Stimulated activated CD4-positive, alpha-beta T cell treated with anti-CD3 and anti-CD28 coated beads, Interleukin-4, amount 100 ng/mL, for 48 hours (primary cell): Measurements from ENCODE around the gene USP17L21.
"Not testable (repeated sequence)": the region's sequence is repeated elsewhere in the genome, so short reads cannot be mapped to it uniquely, and the experiment has no call there.

Source experiments
- DNase-seq, 2 donors: peaks; one replicate each; pipeline ENCODE4 v3.0.0-alpha.2; 2020; ENCODE audit warnings: low read depth in 2 of 2

The USP17L21 gene, protein sequence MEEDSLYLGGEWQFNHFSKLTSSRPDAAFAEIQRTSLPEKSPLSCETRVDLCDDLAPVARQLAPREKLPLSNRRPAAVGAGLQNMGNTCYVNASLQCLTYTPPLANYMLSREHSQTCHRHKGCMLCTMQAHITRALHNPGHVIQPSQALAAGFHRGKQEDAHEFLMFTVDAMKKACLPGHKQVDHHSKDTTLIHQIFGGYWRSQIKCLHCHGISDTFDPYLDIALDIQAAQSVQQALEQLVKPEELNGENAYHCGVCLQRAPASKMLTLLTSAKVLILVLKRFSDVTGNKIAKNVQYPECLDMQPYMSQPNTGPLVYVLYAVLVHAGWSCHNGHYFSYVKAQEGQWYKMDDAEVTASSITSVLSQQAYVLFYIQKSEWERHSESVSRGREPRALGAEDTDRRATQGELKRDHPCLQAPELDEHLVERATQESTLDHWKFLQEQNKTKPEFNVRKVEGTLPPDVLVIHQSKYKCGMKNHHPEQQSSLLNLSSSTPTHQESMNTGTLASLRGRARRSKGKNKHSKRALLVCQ

DNA sequence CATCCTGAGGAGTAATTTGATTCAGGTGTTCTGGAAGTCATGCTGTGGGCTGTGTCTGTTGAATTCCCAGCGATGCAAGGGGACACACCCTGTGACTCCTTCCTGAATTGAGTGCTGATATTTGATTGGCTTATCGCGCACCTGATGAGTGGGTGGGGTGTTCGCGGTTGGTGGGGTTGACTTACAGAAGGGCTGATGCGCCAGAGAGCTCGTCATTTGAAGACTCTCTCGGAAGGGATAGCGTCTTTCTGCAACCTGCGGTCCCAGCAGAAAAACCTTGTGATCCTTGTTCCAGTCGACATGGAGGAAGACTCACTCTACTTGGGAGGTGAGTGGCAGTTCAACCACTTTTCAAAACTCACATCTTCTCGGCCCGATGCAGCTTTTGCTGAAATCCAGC, at the start of gene USP17L21:
Gene USP17L21 (plus strand): TSS at position 301 of the 400 bp plus-strand sequence. CDS start 0 bp downstream, at position 301.
- DNase-seq = not testable (repeated sequence)

DNA sequence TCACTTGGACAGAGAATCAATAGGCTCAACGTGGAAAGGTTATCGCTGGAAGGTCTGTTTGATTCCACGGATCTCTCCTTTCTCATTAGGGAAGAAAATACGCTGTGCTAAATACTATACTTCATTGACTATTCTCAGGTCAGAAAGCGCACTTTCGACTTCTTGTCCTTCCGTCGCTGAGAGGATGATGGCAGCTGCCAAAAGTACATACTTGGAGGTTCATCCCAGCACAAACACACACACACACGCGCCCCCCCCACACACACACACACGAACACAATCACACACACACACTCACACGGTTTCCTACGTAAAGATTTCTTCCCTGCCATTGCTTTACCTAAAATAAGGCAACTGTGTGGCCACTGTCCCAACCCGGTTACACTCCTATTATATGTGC, 48.0 kb upstream of the USP17L21 start:
- not testable (repeated sequence) for DNase-seq

DNA sequence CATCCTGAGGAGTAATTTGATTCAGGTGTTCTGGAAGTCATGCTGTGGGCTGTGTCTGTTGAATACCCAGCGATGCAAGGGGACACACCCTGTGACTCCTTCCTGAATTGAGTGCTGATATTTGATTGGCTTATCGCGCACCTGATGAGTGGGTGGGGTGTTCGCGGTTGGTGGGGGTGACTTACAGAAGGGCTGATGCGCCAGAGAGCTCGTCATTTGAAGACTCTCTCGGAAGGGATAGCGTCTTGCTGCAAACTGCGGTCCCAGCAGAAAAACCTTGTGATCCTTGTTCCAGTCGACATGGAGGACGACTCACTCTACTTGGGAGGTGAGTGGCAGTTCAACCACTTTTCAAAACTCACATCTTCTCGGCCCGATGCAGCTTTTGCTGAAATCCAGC, 47.6 kb upstream of the USP17L21 start, which contains the start of gene USP17L11:
Gene USP17L11 (plus strand): TSS at position 301 of the 400 bp plus-strand sequence. CDS start 0 bp downstream, at position 301.
- DNase-seq = not testable (repeated sequence)

DNA sequence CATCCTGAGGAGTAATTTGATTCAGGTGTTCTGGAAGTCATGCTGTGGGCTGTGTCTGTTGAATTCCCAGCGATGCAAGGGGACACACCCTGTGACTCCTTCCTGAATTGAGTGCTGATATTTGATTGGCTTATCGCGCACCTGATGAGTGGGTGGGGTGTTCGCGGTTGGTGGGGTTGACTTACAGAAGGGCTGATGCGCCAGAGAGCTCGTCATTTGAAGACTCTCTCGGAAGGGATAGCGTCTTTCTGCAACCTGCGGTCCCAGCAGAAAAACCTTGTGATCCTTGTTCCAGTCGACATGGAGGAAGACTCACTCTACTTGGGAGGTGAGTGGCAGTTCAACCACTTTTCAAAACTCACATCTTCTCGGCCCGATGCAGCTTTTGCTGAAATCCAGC, 42.8 kb upstream of the USP17L21 start, which contains the start of gene USP17L12:
Gene USP17L12 (plus strand): TSS at position 301 of the 400 bp plus-strand sequence. CDS start 0 bp downstream, at position 301.
- not testable (repeated sequence) for DNase-seq

DNA sequence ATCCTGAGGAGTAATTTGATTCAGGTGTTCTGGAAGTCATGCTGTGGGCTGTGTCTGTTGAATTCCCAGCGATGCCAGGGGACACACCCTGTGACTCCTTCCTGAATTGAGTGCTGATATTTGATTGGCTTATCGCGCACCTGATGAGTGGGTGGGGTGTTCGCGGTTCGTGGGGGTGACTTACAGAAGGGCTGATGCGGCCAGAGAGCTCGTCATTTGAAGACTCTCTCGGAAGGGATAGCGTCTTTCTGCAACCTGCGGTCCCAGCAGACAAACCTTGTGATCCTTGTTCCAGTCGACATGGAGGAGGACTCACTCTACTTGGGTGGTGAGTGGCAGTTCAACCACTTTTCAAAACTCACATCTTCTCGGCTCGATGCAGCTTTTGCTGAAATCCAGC, 38.1 kb upstream of the USP17L21 start, which contains the start of gene USP17L13:
Gene USP17L13 (plus strand): TSS at position 301 of the 400 bp plus-strand sequence. CDS start 0 bp downstream, at position 301.
- not testable (repeated sequence) for DNase-seq

DNA sequence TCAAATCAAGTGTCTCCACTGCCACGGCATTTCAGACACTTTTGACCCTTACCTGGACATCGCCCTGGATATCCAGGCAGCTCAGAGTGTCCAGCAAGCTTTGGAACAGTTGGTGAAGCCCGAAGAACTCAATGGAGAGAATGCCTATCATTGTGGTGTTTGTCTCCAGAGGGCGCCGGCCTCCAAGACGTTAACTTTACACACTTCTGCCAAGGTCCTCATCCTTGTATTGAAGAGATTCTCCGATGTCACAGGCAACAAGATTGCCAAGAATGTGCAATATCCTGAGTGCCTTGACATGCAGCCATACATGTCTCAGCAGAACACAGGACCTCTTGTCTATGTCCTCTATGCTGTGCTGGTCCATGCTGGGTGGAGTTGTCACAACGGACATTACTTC, 32.4 kb upstream of the USP17L21 start:
- not testable (repeated sequence) for DNase-seq

DNA sequence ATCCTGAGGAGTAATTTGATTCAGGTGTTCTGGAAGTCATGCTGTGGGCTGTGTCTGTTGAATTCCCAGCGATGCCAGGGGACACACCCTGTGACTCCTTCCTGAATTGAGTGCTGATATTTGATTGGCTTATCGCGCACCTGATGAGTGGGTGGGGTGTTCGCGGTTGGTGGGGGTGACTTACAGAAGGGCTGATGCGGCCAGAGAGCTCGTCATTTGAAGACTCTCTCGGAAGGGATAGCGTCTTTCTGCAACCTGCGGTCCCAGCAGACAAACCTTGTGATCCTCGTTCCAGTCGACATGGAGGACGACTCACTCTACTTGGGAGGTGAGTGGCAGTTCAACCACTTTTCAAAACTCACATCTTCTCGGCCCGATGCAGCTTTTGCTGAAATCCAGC, 28.6 kb upstream of the USP17L21 start, which contains the start of gene USP17L15:
Gene USP17L15 (plus strand): TSS at position 301 of the 400 bp plus-strand sequence. CDS start 0 bp downstream, at position 301.
- DNase-seq = not testable (repeated sequence)

DNA sequence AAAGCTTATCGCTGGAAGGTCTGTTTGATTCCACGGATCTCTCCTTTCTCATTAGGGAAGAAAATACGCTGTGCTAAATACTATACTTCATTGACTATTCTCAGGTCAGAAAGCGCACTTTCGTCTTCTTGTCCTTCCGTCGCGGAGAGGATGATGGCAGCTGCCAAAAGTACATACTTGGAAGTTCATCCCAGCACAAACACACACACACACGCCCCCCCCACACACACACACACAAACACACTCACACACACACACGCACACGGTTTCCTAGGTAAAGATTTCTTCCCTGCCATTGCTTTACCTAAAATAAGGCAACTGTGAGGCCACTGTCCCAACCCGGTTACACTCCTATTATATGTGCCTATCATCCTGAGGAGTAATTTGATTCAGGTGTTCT, 24.2 kb upstream of the USP17L21 start:
- DNase-seq = not testable (repeated sequence)

DNA sequence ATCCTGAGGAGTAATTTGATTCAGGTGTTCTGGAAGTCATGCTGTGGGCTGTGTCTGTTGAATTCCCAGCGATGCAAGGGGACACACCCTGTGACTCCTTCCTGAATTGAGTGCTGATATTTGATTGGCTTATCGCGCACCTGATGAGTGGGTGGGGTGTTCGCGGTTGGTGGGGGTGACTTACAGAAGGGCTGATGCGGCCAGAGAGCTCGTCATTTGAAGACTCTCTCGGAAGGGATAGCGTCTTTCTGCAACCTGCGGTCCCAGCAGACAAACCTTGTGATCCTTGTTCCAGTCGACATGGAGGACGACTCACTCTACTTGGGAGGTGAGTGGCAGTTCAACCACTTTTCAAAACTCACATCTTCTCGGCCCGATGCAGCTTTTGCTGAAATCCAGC, 19.1 kb upstream of the USP17L21 start, which contains the start of gene USP17L17:
Gene USP17L17 (plus strand): TSS at position 301 of the 400 bp plus-strand sequence. CDS start 0 bp downstream, at position 301.
- not testable (repeated sequence) for DNase-seq

DNA sequence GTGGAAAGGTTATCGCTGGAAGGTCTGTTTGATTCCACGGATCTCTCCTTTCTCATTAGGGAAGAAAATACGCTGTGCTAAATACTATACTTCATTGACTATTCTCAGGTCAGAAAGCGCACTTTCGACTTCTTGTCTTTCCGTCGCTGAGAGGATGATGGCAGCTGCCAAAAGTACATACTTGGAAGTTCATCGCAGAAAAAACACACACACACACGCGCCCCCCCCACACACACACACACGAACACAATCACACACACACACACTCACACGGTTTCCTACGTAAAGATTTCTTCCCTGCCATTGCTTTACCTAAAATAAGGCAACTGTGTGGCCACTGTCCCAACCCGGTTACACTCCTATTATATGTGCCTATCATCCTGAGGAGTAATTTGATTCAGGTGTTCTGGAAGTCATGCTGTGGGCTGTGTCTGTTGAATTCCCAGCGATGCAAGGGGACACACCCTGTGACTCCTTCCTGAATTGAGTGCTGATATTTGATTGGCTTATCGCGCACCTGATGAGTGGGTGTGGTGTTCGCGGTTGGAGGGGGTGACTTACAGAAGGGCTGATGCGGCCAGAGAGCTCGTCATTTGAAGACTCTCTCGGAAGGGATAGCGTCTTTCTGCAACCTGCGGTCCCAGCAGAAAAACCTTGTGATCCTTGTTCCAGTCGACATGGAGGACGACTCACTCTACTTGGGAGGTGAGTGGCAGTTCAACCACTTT, 14.6 kb upstream of the USP17L21 start, which contains the start of gene USP17L18:
Gene USP17L18 (plus strand): TSS at position 678 of the 728 bp plus-strand sequence. CDS start 0 bp downstream, at position 678.
- DNase-seq = not testable (repeated sequence)

DNA sequence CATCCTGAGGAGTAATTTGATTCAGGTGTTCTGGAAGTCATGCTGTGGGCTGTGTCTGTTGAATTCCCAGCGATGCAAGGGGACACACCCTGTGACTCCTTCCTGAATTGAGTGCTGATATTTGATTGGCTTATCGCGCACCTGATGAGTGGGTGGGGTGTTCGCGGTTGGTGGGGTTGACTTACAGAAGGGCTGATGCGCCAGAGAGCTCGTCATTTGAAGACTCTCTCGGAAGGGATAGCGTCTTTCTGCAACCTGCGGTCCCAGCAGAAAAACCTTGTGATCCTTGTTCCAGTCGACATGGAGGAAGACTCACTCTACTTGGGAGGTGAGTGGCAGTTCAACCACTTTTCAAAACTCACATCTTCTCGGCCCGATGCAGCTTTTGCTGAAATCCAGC, 9.6 kb upstream of the USP17L21 start, which contains the start of gene USP17L19:
Gene USP17L19 (plus strand): TSS at position 301 of the 400 bp plus-strand sequence. CDS start 0 bp downstream, at position 301.
- not testable (repeated sequence) for DNase-seq

DNA sequence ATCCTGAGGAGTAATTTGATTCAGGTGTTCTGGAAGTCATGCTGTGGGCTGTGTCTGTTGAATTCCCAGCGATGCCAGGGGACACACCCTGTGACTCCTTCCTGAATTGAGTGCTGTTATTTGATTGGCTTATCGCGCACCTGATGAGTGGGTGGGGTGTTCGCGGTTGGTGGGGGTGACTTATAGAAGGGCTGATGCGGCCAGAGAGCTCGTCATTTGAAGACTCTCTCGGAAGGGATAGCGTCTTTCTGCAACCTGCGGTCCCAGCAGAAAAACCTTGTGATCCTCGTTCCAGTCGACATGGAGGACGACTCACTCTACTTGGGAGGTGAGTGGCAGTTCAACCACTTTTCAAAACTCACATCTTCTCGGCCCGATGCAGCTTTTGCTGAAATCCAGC, 4.8 kb upstream of the USP17L21 start, which contains the start of gene USP17L20:
Gene USP17L20 (plus strand): TSS at position 301 of the 400 bp plus-strand sequence. CDS start 0 bp downstream, at position 301.
- not testable (repeated sequence) for DNase-seq

DNA sequence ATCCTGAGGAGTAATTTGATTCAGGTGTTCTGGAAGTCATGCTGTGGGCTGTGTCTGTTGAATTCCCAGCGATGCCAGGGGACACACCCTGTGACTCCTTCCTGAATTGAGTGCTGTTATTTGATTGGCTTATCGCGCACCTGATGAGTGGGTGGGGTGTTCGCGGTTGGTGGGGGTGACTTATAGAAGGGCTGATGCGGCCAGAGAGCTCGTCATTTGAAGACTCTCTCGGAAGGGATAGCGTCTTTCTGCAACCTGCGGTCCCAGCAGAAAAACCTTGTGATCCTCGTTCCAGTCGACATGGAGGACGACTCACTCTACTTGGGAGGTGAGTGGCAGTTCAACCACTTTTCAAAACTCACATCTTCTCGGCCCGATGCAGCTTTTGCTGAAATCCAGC, 4.6 kb downstream of the USP17L21 start, which contains the start of gene USP17L22:
Gene USP17L22 (plus strand): TSS at position 301 of the 400 bp plus-strand sequence. CDS start 0 bp downstream, at position 301.
- not testable (repeated sequence) for DNase-seq

DNA sequence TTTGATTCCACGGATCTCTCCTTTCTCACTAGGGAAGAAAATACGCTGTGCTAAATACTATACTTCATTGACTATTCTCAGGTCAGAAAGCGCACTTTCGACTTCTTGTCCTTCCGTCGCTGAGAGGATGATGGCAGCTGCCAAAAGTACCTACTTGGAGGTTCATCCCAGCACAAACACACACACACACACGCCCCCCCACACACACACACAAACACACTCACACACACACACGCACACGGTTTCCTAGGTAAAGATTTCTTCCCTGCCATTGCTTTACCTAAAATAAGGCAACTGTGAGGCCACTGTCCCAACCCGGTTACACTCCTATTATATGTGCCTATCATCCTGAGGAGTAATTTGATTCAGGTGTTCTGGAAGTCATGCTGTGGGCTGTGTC, 9.0 kb downstream of the USP17L21 start:
- DNase-seq = not testable (repeated sequence)
